SKM-1 (cell line): ENCODE measurements around the gene RUFY4.

ENCODE experiments used
- DNase-seq: peaks from one replicate; lab custom pipeline; 2025; ENCODE audit not compliant: unreplicated experiment; lab: John Stamatoyannopoulos, UW

Gene RUFY4

GRCh38 chr2:218059289-218059688, 9.8 kb upstream of the RUFY4 start:
- no peak for DNase-seq

- DNase-seq = no peak
Observed at GRCh38 chr2:218060118-218060517, 8.9 kb upstream of the RUFY4 start.

GRCh38 chr2:218060950-218061660, 7.9 kb upstream of the RUFY4 start:
- no peak for DNase-seq

GRCh38 chr2:218063486-218063885, 5.6 kb upstream of the RUFY4 start:
- no peak for DNase-seq

- DNase-seq = no peak
Observed at GRCh38 chr2:218063896-218064295, 5.2 kb upstream of the RUFY4 start.

GRCh38 chr2:218065239-218066006, 3.6 kb upstream of the RUFY4 start:
- DNase-seq = no peak

- no peak for DNase-seq
Observed at GRCh38 chr2:218066926-218067515, 2.0 kb upstream of the RUFY4 start.

GRCh38 chr2:218067523-218067922, 1.5 kb upstream of the RUFY4 start:
- no peak for DNase-seq

GRCh38 chr2:218069606-218070300, 700 bp downstream of the RUFY4 start:
- no peak for DNase-seq

GRCh38 chr2:218070587-218070986, 1.5 kb downstream of the RUFY4 start:
- DNase-seq = no peak

GRCh38 chr2:218071218-218071937, 2.3 kb downstream of the RUFY4 start:
- DNase-seq = no peak

- no peak for DNase-seq
Observed at GRCh38 chr2:218072002-218072401, 2.9 kb downstream of the RUFY4 start.

GRCh38 chr2:218072478-218073024, 3.5 kb downstream of the RUFY4 start:
- DNase-seq = no peak

GRCh38 chr2:218073185-218073584, 4.1 kb downstream of the RUFY4 start:
- no peak for DNase-seq

- peak; percentile 48 for DNase-seq
Observed at GRCh38 chr2:218074031-218074430, 5.0 kb downstream of the RUFY4 start.

GRCh38 chr2:218075975-218076811, 7.1 kb downstream of the RUFY4 start:
- DNase-seq = no peak

GRCh38 chr2:218077464-218078216, 8.6 kb downstream of the RUFY4 start:
- DNase-seq = no peak

GRCh38 chr2:218079943-218080913, 11.2 kb downstream of the RUFY4 start:
- DNase-seq = no peak
